Measurements from ENCODE around the gene CAP2.

DNA sequence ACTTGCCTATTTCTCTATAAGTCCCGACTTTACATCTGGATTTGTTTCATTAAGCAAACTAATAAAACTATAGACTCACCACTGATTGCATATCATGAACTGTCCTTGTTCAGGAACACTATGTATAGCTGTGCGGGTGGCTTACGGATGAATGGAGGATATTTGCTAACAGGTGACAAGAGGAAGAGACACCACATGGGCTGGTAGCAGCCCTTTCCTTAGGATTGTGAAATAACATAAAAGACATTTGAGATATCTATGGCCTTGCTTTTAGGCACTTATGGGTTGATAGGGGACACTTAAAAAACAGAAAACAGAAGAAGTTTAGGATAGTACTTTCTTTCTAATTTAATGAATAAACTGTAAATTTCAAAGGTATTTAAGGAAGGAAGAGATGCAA, 5.0 kb upstream of the CAP2 start:
- TF ChIP-seq, protein P1, sequence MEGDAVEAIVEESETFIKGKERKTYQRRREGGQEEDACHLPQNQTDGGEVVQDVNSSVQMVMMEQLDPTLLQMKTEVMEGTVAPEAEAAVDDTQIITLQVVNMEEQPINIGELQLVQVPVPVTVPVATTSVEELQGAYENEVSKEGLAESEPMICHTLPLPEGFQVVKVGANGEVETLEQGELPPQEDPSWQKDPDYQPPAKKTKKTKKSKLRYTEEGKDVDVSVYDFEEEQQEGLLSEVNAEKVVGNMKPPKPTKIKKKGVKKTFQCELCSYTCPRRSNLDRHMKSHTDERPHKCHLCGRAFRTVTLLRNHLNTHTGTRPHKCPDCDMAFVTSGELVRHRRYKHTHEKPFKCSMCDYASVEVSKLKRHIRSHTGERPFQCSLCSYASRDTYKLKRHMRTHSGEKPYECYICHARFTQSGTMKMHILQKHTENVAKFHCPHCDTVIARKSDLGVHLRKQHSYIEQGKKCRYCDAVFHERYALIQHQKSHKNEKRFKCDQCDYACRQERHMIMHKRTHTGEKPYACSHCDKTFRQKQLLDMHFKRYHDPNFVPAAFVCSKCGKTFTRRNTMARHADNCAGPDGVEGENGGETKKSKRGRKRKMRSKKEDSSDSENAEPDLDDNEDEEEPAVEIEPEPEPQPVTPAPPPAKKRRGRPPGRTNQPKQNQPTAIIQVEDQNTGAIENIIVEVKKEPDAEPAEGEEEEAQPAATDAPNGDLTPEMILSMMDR (IDR thresholded peaks at IDR 0.05), result no peak
- TF ChIP-seq REST (IDR thresholded peaks at IDR 0.05; ENCODE audit: insufficient read depth in 1 of 2, low read depth in 2 of 2, low read length in 1 of 2), result no peak
